HS-27A (cell line): ENCODE data around the gene CNPY1.

ENCODE experiments used
- DNase-seq: peaks from one replicate; pipeline ENCODE4 v3.0.0-alpha.2; 2012; ENCODE audit warnings: low read depth, missing footprints

The CNPY1 gene

GRCh38 chr7:155488483-155489127, 57.8 kb downstream of the CNPY1 start:
- no peak for DNase-seq

GRCh38 chr7:155487509-155488482, 58.6 kb downstream of the CNPY1 start:
- DNase-seq, result no peak

- no peak for DNase-seq
These were observed 59.4 kb downstream of the CNPY1 start for GRCh38 chr7:155486783-155487508.

- no peak for DNase-seq
These were observed 61.6 kb downstream of the CNPY1 start for GRCh38 chr7:155484483-155485399.

- no peak for DNase-seq
These were observed 62.5 kb downstream of the CNPY1 start for GRCh38 chr7:155483868-155484325.

- no peak for DNase-seq
These were observed 63.1 kb downstream of the CNPY1 start for GRCh38 chr7:155483245-155483644.

- DNase-seq, result no peak
These were observed 63.7 kb downstream of the CNPY1 start for GRCh38 chr7:155482511-155483183.

GRCh38 chr7:155481764-155482163, 64.6 kb downstream of the CNPY1 start:
- DNase-seq, result no peak

- DNase-seq, result no peak
These were observed 68.9 kb downstream of the CNPY1 start for GRCh38 chr7:155477476-155477875.

- no peak for DNase-seq
These were observed 74.6 kb downstream of the CNPY1 start for GRCh38 chr7:155471718-155472117.

GRCh38 chr7:155470686-155471638, 75.4 kb downstream of the CNPY1 start:
- no peak for DNase-seq

GRCh38 chr7:155470186-155470487, 76.2 kb downstream of the CNPY1 start:
- no peak for DNase-seq

GRCh38 chr7:155469311-155470185, 76.8 kb downstream of the CNPY1 start:
- no peak for DNase-seq

- DNase-seq, result no peak
These were observed 77.6 kb downstream of the CNPY1 start for GRCh38 chr7:155468785-155469148.

GRCh38 chr7:155467846-155468784, 78.2 kb downstream of the CNPY1 start:
- no peak for DNase-seq

- no peak for DNase-seq
These were observed 79.3 kb downstream of the CNPY1 start for GRCh38 chr7:155466814-155467733.
